Activated T-helper 1 cell treated with anti-CD3 and anti-CD28 coated beads, Interleukin-12 subunit alpha, Interleukin-12 subunit beta, Interleukin-2, Interleukin-4 antibody, amounts not matched to agents 30 ng/mL and 10 ng/mL and 1 ng/mL, durations not matched to agents 14 hours and 24 hours and 36 hours (primary cell): ENCODE measurements around the gene RASIP1. TPM values are rescaled to one million over a fixed set of nuclear protein-coding genes. Genes with fewer than 3 reads are reported as not detected.
"Not testable (repeated sequence)": the region's sequence is repeated elsewhere in the genome, so short reads cannot be mapped to it uniquely, and the experiment has no call there.

Experiments
- DNase-seq: peaks from one replicate; pipeline ENCODE4 v3.0.0; 2021; ENCODE audit warnings: low spot score
- H3K27ac Mint-ChIP-seq: one replicate; pipeline ENCODE4 v1.8.0; 2021; ENCODE audit warnings: mild to moderate bottlenecking, mixed read lengths
- H3K27me3 Mint-ChIP-seq: one replicate; pipeline ENCODE4 v1.8.0; 2022; ENCODE audit warnings: mild to moderate bottlenecking, moderate library complexity, mixed read lengths; ENCODE audit not compliant: insufficient read depth
- H3K36me3 Mint-ChIP-seq: one replicate; pipeline ENCODE4 v1.8.0; 2021; ENCODE audit warnings: low read depth, mixed read lengths
- H3K4me1 Mint-ChIP-seq: one replicate; pipeline ENCODE4 v1.8.0; 2021; ENCODE audit warnings: low read depth, mixed read lengths
- H3K4me3 Mint-ChIP-seq: one replicate; pipeline ENCODE4 v1.8.0; 2021; ENCODE audit warnings: mild to moderate bottlenecking, moderate library complexity, mixed read lengths
- H3K9me3 Mint-ChIP-seq: one replicate; pipeline ENCODE4 v1.8.0; 2021; ENCODE audit warnings: mixed read lengths
- intact Hi-C: fragments of 100-400 bp; cut with micrococcal nuclease; formaldehyde crosslinking; loops from one replicate; pipeline ENCODE4 v1.15.1; 2024
- total RNA-seq: library from RNA; stranded (reverse); gene quantifications from 2 replicates; pipeline ENCODE4 v1.2.3, GENCODE V29; 2022

Gene RASIP1
- total RNA-seq, 1 donor from 2014 or later: 0.44 TPM

GRCh38 chr19:48718711-48719231 lies 21.6 kb downstream of the RASIP1 start:
- intact Hi-C loops: loop anchor here (10.0 kb wide), 2 partner anchors 394 to 926 kb away; partner anchors contain the start of genes EMP3, RRAS and SCAF1
- H3K27me3 Mint-ChIP-seq: no peaks in the 10 kb centered on the region
- no peaks in the 10 kb centered on the region for H3K36me3 Mint-ChIP-seq

GRCh38 chr19:48718106-48718505 lies 22.3 kb downstream of the RASIP1 start:
- intact Hi-C loops: loop anchor here (10.0 kb wide), 2 partner anchors 393 to 927 kb away; partner anchors contain the start of genes EMP3, RRAS and SCAF1
- not testable (repeated sequence) for H3K9me3 Mint-ChIP-seq, DNase-seq, H3K36me3 Mint-ChIP-seq, H3K27ac Mint-ChIP-seq, H3K4me3 Mint-ChIP-seq, H3K27me3 Mint-ChIP-seq
- H3K4me1 Mint-ChIP-seq: peaks cover 19% of the 10 kb centered on the region

More at GRCh38 chr19:48718711-48719231, 21.6 kb downstream of the RASIP1 start:
- Mint-ChIP-seq H3K4me3 (no peak overlapping the region), H3K4me1 (peaks cover 19% of the 10 kb centered on the region), H3K27ac (no peak overlapping the region), H3K9me3 (no peaks in the 10 kb centered on the region)
- no peak for DNase-seq

GRCh38 chr19:48716562-48717291 lies 23.7 kb downstream of the RASIP1 start:
- Mint-ChIP-seq H3K27me3 (peaks cover 1% of the 10 kb centered on the region), H3K4me3 (no peak overlapping the region), H3K27ac (no peak overlapping the region), H3K4me1 (peaks cover 19% of the 10 kb centered on the region), H3K36me3 (no peaks in the 10 kb centered on the region), H3K9me3 (no peaks in the 10 kb centered on the region)
- no peak for DNase-seq
- intact Hi-C loops: loop anchor here (10.0 kb wide), 2 partner anchors 392 to 928 kb away; partner anchors contain the start of genes EMP3, RRAS and SCAF1

- H3K4me3 Mint-ChIP-seq: peak overlapping the region; percentile 47
- peaks cover 13% of the 10 kb centered on the region for H3K4me1 Mint-ChIP-seq
- no peak for DNase-seq
- intact Hi-C loops: loop anchor here (2.0 to 10.0 kb wide), 3 partner anchors 69 to 929 kb away; partner anchors contain the start of genes CA11, EMP3, RRAS and SCAF1
- no peaks in the 10 kb centered on the region for H3K36me3 Mint-ChIP-seq
- no peaks in the 10 kb centered on the region for H3K9me3 Mint-ChIP-seq
- peak overlapping the region; percentile 65 for H3K27ac Mint-ChIP-seq
- H3K27me3 Mint-ChIP-seq: peaks cover 1% of the 10 kb centered on the region
Observed at GRCh38 chr19:48715681-48716171, 24.7 kb downstream of the RASIP1 start.

GRCh38 chr19:48714759-48715675 lies 25.4 kb downstream of the RASIP1 start:
- Mint-ChIP-seq H3K36me3 (no peaks in the 10 kb centered on the region), H3K4me1 (peaks cover 8% of the 10 kb centered on the region), H3K27me3 (peaks cover 1% of the 10 kb centered on the region), H3K9me3 (no peaks in the 10 kb centered on the region), H3K27ac (peak overlapping the region; percentile 83), H3K4me3 (peak overlapping the region; percentile 80)
- DNase-seq: no peak
- intact Hi-C loops: loop anchor here (1.0 to 10.0 kb wide), 11 partner anchors 10 to 930 kb away; partner anchors contain the start of genes CA11, CYTH2, EMP3 and NUCB1

GRCh38 chr19:48713864-48714755 lies 26.3 kb downstream of the RASIP1 start:
- H3K4me1 Mint-ChIP-seq: peaks cover 8% of the 10 kb centered on the region
- DNase-seq: peak; percentile 98
- H3K4me3 Mint-ChIP-seq: peak overlapping the region; percentile 80
- intact Hi-C loops: loop anchor here (1.0 to 10.0 kb wide), 11 partner anchors 11 to 931 kb away; partner anchors contain the start of genes CA11, CYTH2, EMP3 and NUCB1
- H3K27me3 Mint-ChIP-seq: peaks cover 1% of the 10 kb centered on the region
- H3K36me3 Mint-ChIP-seq: no peaks in the 10 kb centered on the region
- peak overlapping the region; percentile 83 for H3K27ac Mint-ChIP-seq
- no peaks in the 10 kb centered on the region for H3K9me3 Mint-ChIP-seq

GRCh38 chr19:48713041-48713863 lies 27.2 kb downstream of the RASIP1 start:
- Mint-ChIP-seq H3K9me3 (no peaks in the 10 kb centered on the region), H3K4me1 (peaks cover 8% of the 10 kb centered on the region), H3K27ac (peak overlapping the region; percentile 55), H3K27me3 (peaks cover 1% of the 10 kb centered on the region), H3K36me3 (no peaks in the 10 kb centered on the region), H3K4me3 (peak overlapping the region; percentile 78)
- intact Hi-C loops: loop anchor here (5.0 to 10.0 kb wide), 3 partner anchors 221 to 932 kb away; partner anchors contain the start of genes EMP3, RRAS and SCAF1
- no peak for DNase-seq

GRCh38 chr19:48711106-48711662 lies 29.2 kb downstream of the RASIP1 start:
- intact Hi-C loops: loop anchor here (5.0 to 10.0 kb wide), 3 partner anchors 219 to 934 kb away; partner anchors contain the start of genes EMP3, RRAS and SCAF1

GRCh38 chr19:48708471-48708870 lies 31.9 kb downstream of the RASIP1 start:
- no peaks in the 10 kb centered on the region for H3K4me1 Mint-ChIP-seq
- peaks cover 1% of the 10 kb centered on the region for H3K27me3 Mint-ChIP-seq
- no peak overlapping the region for H3K27ac Mint-ChIP-seq
- intact Hi-C loops: no loop called here
- H3K4me3 Mint-ChIP-seq: no peak overlapping the region
- peaks cover 2% of the 10 kb centered on the region for H3K36me3 Mint-ChIP-seq
- no peak for DNase-seq
- H3K9me3 Mint-ChIP-seq: no peaks in the 10 kb centered on the region

More at GRCh38 chr19:48711106-48711662, 29.2 kb downstream of the RASIP1 start:
- H3K4me1 Mint-ChIP-seq: peaks cover 8% of the 10 kb centered on the region
- H3K27me3 Mint-ChIP-seq: peaks cover 1% of the 10 kb centered on the region
- H3K27ac Mint-ChIP-seq: no peak overlapping the region
- no peaks in the 10 kb centered on the region for H3K9me3 Mint-ChIP-seq
- H3K4me3 Mint-ChIP-seq: peak overlapping the region; percentile 39
- H3K36me3 Mint-ChIP-seq: peaks cover 2% of the 10 kb centered on the region
- DNase-seq: no peak

- Mint-ChIP-seq H3K36me3 (peaks cover 2% of the 10 kb centered on the region), H3K27ac (no peak overlapping the region), H3K4me3 (no peak overlapping the region), H3K4me1 (no peaks in the 10 kb centered on the region), H3K27me3 (no peaks in the 10 kb centered on the region), H3K9me3 (no peaks in the 10 kb centered on the region)
- DNase-seq: no peak
- intact Hi-C loops: no loop called here
Observed at GRCh38 chr19:48705431-48705830, 35.0 kb downstream of the RASIP1 start.

GRCh38 chr19:48703316-48703715 lies 37.1 kb downstream of the RASIP1 start:
- intact Hi-C loops: no loop called here
- H3K4me3 Mint-ChIP-seq: no peak overlapping the region
- no peaks in the 10 kb centered on the region for H3K4me1 Mint-ChIP-seq
- H3K27ac Mint-ChIP-seq: no peak overlapping the region
- no peak for DNase-seq
- no peaks in the 10 kb centered on the region for H3K9me3 Mint-ChIP-seq
- peaks cover 3% of the 10 kb centered on the region for H3K27me3 Mint-ChIP-seq
- H3K36me3 Mint-ChIP-seq: peaks cover 2% of the 10 kb centered on the region
